Measurements from ENCODE around the gene PGM5.

The PGM5 gene

GRCh38 chr9:68495247-68495646 is 138.8 kb downstream of the PGM5 start:
- no peak for DNase-seq (ENCODE audit: low read depth, low spot score)

- no peak for DNase-seq (ENCODE audit: low read depth, low spot score)
These were observed 139.9 kb downstream of the PGM5 start for GRCh38 chr9:68496356-68496755.

- DNase-seq (ENCODE audit: low read depth, low spot score) = no peak
These were observed 141.2 kb downstream of the PGM5 start for GRCh38 chr9:68497629-68498028.

- DNase-seq (ENCODE audit: low read depth, low spot score) = no peak
These were observed 142.4 kb downstream of the PGM5 start for GRCh38 chr9:68498816-68499215.

- peak; percentile 39 for DNase-seq (ENCODE audit: low read depth, low spot score)
These were observed 144.3 kb downstream of the PGM5 start for GRCh38 chr9:68500457-68501381.

GRCh38 chr9:68502279-68502678 is 145.9 kb downstream of the PGM5 start:
- DNase-seq (ENCODE audit: low read depth, low spot score) = no peak

GRCh38 chr9:68505681-68506409 is 149.4 kb downstream of the PGM5 start:
- no peak for DNase-seq (ENCODE audit: low read depth, low spot score)

- no peak for DNase-seq (ENCODE audit: low read depth, low spot score)
These were observed 150.1 kb downstream of the PGM5 start for GRCh38 chr9:68506551-68506950.

- peak; percentile 23 for DNase-seq (ENCODE audit: low read depth, low spot score)
These were observed 150.9 kb downstream of the PGM5 start for GRCh38 chr9:68507130-68507805.

- no peak for DNase-seq (ENCODE audit: low read depth, low spot score)
These were observed 151.4 kb downstream of the PGM5 start for GRCh38 chr9:68507806-68508145.

GRCh38 chr9:68508547-68508946 is 152.1 kb downstream of the PGM5 start:
- no peak for DNase-seq (ENCODE audit: low read depth, low spot score)

- no peak for DNase-seq (ENCODE audit: low read depth, low spot score)
These were observed 153.3 kb downstream of the PGM5 start for GRCh38 chr9:68509689-68510088.

GRCh38 chr9:68513385-68513784 is 157.0 kb downstream of the PGM5 start:
- no peak for DNase-seq (ENCODE audit: low read depth, low spot score)

GRCh38 chr9:68513981-68514380 is 157.6 kb downstream of the PGM5 start:
- DNase-seq (ENCODE audit: low read depth, low spot score) = no peak

GRCh38 chr9:68515326-68516017 is 159.1 kb downstream of the PGM5 start:
- DNase-seq (ENCODE audit: low read depth, low spot score) = no peak

- DNase-seq (ENCODE audit: low read depth, low spot score) = no peak
These were observed 165.7 kb downstream of the PGM5 start for GRCh38 chr9:68522131-68522530.

GRCh38 chr9:68522954-68523353 is 166.5 kb downstream of the PGM5 start:
- DNase-seq (ENCODE audit: low read depth, low spot score) = no peak

- no peak for DNase-seq (ENCODE audit: low read depth, low spot score)
These were observed 167.0 kb downstream of the PGM5 start for GRCh38 chr9:68523367-68523936.

GRCh38 chr9:68530618-68531017 is 174.2 kb downstream of the PGM5 start:
- DNase-seq (ENCODE audit: low read depth, low spot score) = no peak

GRCh38 chr9:68532131-68532530 is 175.7 kb downstream of the PGM5 start:
- no peak for DNase-seq (ENCODE audit: low read depth, low spot score)

GRCh38 chr9:68533678-68534077 is 177.3 kb downstream of the PGM5 start:
- no peak for DNase-seq (ENCODE audit: low read depth, low spot score)
